Parathyroid adenoma (tissue), 2 donors: ENCODE measurements around the gene FRMD5.
A peak's percentile ranks its signal among the peaks of the same experiment; 100 is the strongest.

ENCODE experiments used
- H2AFZ ChIP-seq: fragments of 300-600 bp; sonication (generic); one replicate; pipeline ENCODE4 v1.7.0; 2017; ENCODE audit warnings: antibody characterized with exemption, mild to moderate bottlenecking
- H3K27ac ChIP-seq: fragments of 300-600 bp; sonication (generic); one replicate; pipeline ENCODE4 v1.7.0; 2017
- H3K27me3 ChIP-seq: fragments of 300-600 bp; sonication (generic); one replicate; pipeline ENCODE4 v1.7.0; 2017; ENCODE audit warnings: low read length; ENCODE audit not compliant: control insufficient read depth, insufficient read depth
- H3K36me3 ChIP-seq: fragments of 300-600 bp; sonication (generic); one replicate; pipeline ENCODE4 v1.7.0; 2017; ENCODE audit warnings: low read length; ENCODE audit not compliant: control insufficient read depth, insufficient read depth
- H3K4me1 ChIP-seq: fragments of 300-600 bp; sonication (generic); one replicate; pipeline ENCODE4 v1.7.0; 2017; ENCODE audit warnings: control low read depth
- H3K4me2 ChIP-seq: fragments of 300-600 bp; sonication (generic); one replicate; pipeline ENCODE4 v1.7.0; 2017; ENCODE audit warnings: low read length
- H3K4me3 ChIP-seq: fragments of 300-600 bp; sonication (generic); one replicate; pipeline ENCODE4 v1.7.0; 2017; ENCODE audit warnings: low read depth, low read length
- H3K79me2 ChIP-seq: fragments of 300-600 bp; sonication (generic); one replicate; pipeline ENCODE4 v1.7.0; 2017; ENCODE audit warnings: control low read depth
- H3K9ac ChIP-seq: fragments of 300-600 bp; sonication (generic); one replicate; pipeline ENCODE4 v1.7.0; 2017; ENCODE audit warnings: mild to moderate bottlenecking
- H3K9me3 ChIP-seq: fragments of 300-600 bp; sonication (generic); one replicate; pipeline ENCODE4 v1.7.0; 2017; ENCODE audit warnings: low read length; ENCODE audit not compliant: control insufficient read depth
- CTCF ChIP-seq: fragments of 300-600 bp; sonication (generic); IDR thresholded peaks from one replicate; pipeline ENCODE4 v1.7.0; 2017; ENCODE audit warnings: antibody characterized with exemption, mild to moderate bottlenecking
- donor health status: primary hyperparathyroidism.

The FRMD5 gene

GRCh38 chr15:43911235-43911781 is 283.8 kb downstream of the FRMD5 start:
- H3K79me2 ChIP-seq: no peaks in the 10 kb centered on the region
- H3K4me1 ChIP-seq: no peaks in the 10 kb centered on the region
- H2AFZ ChIP-seq: no peak overlapping the region
- no peak for TF ChIP-seq CTCF
- no peak overlapping the region for H3K4me3 ChIP-seq
- no peak overlapping the region for H3K27ac ChIP-seq
- H3K36me3 ChIP-seq: no peaks in the 10 kb centered on the region
- H3K4me2 ChIP-seq: no peak overlapping the region
- no peaks in the 10 kb centered on the region for H3K27me3 ChIP-seq
- no peaks in the 10 kb centered on the region for H3K9me3 ChIP-seq
- H3K9ac ChIP-seq: no peak overlapping the region

- Histone ChIP-seq H3K27ac (no peak overlapping the region), H3K36me3 (no peaks in the 10 kb centered on the region), H2AFZ (no peak overlapping the region), H3K9me3 (no peaks in the 10 kb centered on the region), H3K4me3 (no peak overlapping the region), H3K79me2 (no peaks in the 10 kb centered on the region), H3K27me3 (no peaks in the 10 kb centered on the region), H3K9ac (no peak overlapping the region), H3K4me2 (no peak overlapping the region), H3K4me1 (peaks cover 2% of the 10 kb centered on the region)
- TF ChIP-seq CTCF: no peak
Measured at GRCh38 chr15:43908516-43909050, 286.5 kb downstream of the FRMD5 start.

GRCh38 chr15:43905755-43906154 is 289.3 kb downstream of the FRMD5 start:
- TF ChIP-seq CTCF: no peak
- Histone ChIP-seq H3K4me1 (peaks cover 2% of the 10 kb centered on the region), H3K4me3 (no peak overlapping the region), H3K79me2 (no peaks in the 10 kb centered on the region), H3K36me3 (no peaks in the 10 kb centered on the region), H3K4me2 (no peak overlapping the region), H3K27ac (no peak overlapping the region), H2AFZ (no peak overlapping the region), H3K27me3 (no peaks in the 10 kb centered on the region), H3K9me3 (no peaks in the 10 kb centered on the region), H3K9ac (no peak overlapping the region)

GRCh38 chr15:43903864-43904290 is 291.2 kb downstream of the FRMD5 start:
- Histone ChIP-seq H3K9me3 (no peaks in the 10 kb centered on the region), H3K27me3 (no peaks in the 10 kb centered on the region), H3K36me3 (no peaks in the 10 kb centered on the region), H3K4me1 (peaks cover 2% of the 10 kb centered on the region), H3K4me2 (no peak overlapping the region), H3K79me2 (no peaks in the 10 kb centered on the region), H2AFZ (peak overlapping the region; percentile 38), H3K4me3 (no peak overlapping the region), H3K9ac (no peak overlapping the region), H3K27ac (no peak overlapping the region)
- peak; percentile 68 for TF ChIP-seq CTCF

GRCh38 chr15:43901495-43901894 is 293.6 kb downstream of the FRMD5 start:
- H3K79me2 ChIP-seq: no peaks in the 10 kb centered on the region
- no peak overlapping the region for H3K9ac ChIP-seq
- no peaks in the 10 kb centered on the region for H3K27me3 ChIP-seq
- no peaks in the 10 kb centered on the region for H3K36me3 ChIP-seq
- no peak overlapping the region for H3K4me2 ChIP-seq
- H3K4me1 ChIP-seq: peaks cover 2% of the 10 kb centered on the region
- no peak overlapping the region for H2AFZ ChIP-seq
- TF ChIP-seq CTCF: no peak
- no peak overlapping the region for H3K27ac ChIP-seq
- H3K9me3 ChIP-seq: no peaks in the 10 kb centered on the region
- H3K4me3 ChIP-seq: no peak overlapping the region
